Iris pigment epithelial cell (primary cell): Measurements from ENCODE around the gene BCAN.

Source experiments
- DNase-seq: peaks from one replicate; pipeline ENCODE4 v3.0.0-alpha.2; 2011; ENCODE audit warnings: low read depth

BCAN gene

GRCh38 chr1:156662005-156662799 is 20.3 kb downstream of the BCAN start:
- DNase-seq = peak; percentile 41

- DNase-seq = no peak
Observed at GRCh38 chr1:156662800-156663055, 20.8 kb downstream of the BCAN start.

DNA sequence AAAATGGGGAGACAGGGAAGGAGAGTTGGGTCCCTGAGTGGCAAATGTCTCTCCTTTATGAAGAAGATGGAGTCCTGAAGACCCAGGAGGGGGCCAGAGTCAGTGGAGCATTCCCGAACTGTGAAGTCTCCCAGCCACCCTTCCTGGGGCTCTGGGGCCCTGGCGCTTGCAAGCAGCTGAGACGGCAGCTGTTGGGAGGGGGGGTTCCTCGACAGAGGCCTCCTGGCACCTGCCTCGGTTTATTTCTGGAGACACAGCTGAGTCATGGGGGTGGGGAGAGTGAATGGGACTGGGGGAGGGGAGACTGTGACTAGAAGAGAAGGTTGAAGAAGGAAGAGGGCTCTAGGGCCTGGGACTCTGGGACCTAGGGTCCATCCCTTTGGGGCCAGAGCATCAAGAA is 21.3 kb downstream of the BCAN start:
- DNase-seq = peak; percentile 36

DNA sequence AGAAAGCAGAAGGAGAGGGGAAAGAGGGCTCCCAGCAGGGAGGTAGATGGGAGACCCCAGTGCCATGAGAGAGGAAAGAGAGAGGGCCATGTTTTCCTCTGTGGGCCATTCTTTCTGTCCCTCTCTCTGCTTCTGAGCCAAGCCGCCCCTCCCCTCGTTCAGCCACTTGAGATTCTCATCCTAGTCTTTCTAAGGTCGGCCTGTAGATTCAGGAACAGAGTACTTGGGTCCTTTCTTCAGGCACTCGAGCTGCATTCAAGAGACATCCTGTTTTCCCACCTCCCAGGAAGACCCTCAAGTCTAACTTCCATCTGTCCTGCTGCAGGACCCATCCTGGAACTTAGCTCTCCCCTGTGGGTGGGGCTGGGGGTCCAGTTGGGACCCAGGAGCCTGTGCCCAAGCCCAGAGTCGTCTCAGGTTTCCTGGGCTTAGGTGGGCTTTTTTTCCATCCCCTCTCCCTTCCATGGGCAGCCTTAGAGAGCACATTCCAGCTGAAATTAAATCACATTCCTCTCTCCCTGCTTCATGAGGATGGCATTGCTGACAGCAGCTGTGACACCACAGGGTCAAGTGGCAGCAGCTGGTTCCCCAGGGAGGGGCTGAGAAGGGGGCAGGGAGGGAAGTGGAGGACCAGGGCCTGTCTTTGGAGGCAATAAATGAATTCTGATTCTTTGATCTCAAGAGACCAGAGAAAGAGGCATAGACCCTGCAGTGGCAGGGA is 22.3 kb downstream of the BCAN start:
- DNase-seq = no peak

- DNase-seq = no peak
Observed at GRCh38 chr1:156664767-156665411, 23.0 kb downstream of the BCAN start.

GRCh38 chr1:156665539-156665938 is 23.6 kb downstream of the BCAN start:
- no peak for DNase-seq

GRCh38 chr1:156666862-156667609 is 25.1 kb downstream of the BCAN start:
- DNase-seq = no peak

- DNase-seq = no peak
Observed at GRCh38 chr1:156667610-156667967, 25.7 kb downstream of the BCAN start.

- no peak for DNase-seq
Observed at GRCh38 chr1:156667968-156668709, 26.2 kb downstream of the BCAN start.

GRCh38 chr1:156668801-156669637 is 27.1 kb downstream of the BCAN start:
- DNase-seq = no peak

DNA sequence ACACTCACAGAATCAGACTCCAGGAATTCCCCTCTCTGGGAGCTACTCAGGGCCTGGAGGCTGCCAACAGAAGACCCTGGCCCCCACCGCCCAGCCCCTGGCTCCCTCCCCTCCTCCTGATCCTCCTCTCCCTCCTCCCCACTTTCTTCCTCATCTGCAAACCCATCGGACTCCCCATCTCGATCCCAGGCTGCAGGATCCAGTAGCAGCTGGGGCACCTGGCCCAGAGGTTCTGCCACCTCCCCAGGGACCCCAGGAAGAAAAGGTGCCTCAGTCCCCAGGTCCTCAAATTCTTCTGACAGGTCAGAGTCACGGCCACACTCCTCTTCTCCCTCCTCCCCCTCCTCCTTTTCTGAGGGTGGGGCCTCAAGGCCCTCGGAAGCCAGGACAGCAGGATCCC is 27.9 kb downstream of the BCAN start:
- DNase-seq = no peak

GRCh38 chr1:156670359-156670758 is 28.4 kb downstream of the BCAN start:
- no peak for DNase-seq

- no peak for DNase-seq
Observed at GRCh38 chr1:156670791-156671190, 28.9 kb downstream of the BCAN start.

DNA sequence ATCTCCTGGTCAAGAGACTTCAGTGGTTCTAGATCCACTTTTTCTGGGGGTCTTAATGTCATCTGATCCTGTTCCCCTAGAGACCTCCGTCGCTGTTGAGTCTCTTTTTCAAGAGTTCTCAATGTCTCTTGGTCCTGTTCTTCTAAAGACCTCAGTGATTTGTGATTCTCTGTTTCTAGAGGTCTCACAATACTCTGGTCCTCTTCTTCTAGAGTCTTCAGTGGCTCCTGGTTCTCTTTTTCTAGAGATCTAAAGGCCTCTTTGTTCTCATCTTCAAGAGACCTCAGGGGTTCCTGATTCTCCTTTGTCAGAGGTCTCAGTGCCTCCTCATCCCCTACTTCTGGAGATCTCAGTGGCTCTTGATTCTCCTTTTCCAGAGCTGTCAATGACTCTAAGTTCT is 29.9 kb downstream of the BCAN start:
- DNase-seq = no peak

DNA sequence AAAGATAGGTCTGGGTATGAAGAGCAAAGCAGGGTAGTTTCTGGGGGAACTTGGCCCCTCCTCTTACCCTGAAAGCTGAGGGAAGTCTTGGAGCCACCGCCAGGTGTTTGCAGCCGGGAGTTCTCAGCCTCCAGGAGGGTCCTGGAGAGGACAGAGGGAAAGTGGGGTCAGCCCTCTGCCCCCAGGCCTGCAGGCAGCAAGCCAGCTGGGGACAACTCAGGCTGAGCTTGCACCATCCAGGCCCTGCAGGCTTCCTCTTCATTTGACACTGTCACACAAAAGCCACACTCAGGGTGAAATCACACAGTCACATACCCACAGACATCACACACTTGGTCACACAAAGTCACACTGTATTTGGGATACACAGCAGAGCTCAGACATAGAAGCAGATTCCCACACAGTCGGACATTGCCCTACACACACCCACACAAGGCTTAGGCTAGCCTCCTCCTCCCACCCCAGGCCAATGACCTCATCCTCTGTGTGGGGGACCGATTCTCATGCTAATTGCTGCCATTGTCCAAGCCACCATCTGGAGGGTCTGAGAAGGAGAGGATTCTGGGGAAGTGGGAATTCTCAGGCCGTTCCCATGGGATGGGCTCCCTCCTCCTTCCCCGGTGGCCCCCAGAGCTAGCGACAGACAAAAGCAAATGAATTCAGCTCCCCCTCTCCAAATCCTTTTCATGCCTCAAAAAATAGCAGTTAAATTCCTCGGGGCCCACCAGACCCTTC is 31.6 kb downstream of the BCAN start:
- DNase-seq = peak; percentile 40

- no peak for DNase-seq
Observed at GRCh38 chr1:156675210-156676113, 33.5 kb downstream of the BCAN start.

DNA sequence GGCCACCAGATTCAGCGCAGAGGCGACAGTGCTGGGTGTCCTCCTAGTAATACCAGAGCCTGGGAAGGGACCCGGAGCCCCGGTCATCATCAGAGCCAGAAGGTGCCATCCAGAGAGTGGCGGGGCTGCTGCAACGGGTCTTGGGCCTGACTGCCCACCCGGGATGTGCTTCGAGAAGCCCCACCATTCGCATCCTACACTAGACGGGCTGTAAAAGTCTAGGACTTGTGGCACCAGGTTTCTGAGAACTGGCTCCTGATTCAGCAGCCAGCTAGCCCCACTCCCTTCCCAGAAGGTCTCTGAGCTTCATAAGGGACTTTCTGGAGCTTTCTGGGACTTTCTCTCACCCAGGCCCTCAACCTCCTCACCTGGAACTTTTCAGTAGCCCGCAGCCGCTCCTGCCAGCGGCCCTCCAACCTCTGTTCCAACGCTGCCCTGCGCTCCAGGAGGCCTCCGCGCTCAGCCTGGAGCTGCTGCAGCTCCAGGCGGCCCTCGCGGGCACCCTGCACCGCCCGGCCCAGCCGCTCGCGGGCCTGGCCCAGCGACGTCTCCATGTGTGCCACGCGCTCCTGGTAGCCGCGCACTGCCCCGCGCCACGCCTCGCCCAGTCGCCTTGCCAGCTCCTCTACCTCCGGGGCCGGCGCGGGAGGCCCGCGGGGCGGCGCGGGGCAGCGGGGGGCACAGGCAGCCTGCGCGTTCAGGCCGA is 34.4 kb downstream of the BCAN start:
- peak; percentile 45 for DNase-seq

DNA sequence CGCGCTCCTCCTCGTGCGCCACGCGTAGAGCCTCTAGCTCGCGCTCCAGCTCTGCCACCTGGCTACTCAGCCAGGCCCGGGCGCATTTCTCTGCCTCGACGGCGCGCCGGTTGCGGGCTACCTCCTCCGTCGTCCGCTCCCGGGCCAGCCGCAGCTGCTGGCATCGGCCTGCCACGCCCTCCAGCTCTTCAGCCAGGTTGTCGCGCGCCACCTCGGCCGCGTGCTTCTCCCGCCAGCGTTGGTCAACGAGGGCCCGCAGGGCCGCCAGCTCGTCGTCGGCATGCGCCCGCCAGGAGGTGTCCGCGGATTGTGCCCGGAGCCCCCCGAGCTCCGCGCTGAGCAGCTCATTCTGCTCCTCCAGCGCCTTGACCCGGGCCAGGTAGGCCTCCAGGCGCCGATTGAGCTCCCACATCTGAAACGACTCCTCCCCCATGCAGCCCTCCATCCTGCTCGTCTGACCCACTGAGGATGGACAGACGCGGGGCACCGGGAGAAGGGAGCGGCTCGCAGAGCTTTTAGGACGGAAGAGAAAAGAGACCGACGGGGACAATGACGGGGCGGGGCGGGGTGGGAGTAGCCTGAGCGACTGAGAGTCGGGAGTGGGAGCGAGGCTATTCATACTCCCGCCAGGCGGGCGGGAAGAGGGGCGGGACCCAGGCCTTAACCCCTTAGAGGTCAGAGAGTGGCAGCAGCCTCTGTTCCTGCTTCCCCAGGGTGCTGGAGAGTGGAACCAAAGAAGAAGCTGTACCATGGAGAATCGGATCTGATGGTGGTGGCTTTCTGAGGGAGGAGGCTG is 35.1 kb downstream of the BCAN start, which contains the start of gene NES:
TSS of gene NES (minus strand) at position 588 of the 796 bp plus-strand sequence. CDS start at position 445, 143 bp downstream.
- peak; percentile 64 for DNase-seq
